HEK293T (cell line): Measurements from ENCODE around the gene HSPG2.

ENCODE experiments used
- ARNT ChIP-seq: fragments of 450-650 bp; IDR thresholded peaks from 2 replicates; pipeline ENCODE4 v1.6.1; 2017; ENCODE audit warnings: mild to moderate bottlenecking
- BHLHE40 ChIP-seq: fragments of 450-650 bp; IDR thresholded peaks from 2 replicates; pipeline ENCODE4 v1.6.1; 2016; ENCODE audit warnings: mild to moderate bottlenecking, moderate library complexity, borderline replicate concordance
- ELF4 ChIP-seq: fragments of 450-650 bp; IDR thresholded peaks from 2 replicates; pipeline ENCODE4 v1.6.1; 2017; ENCODE audit warnings: antibody characterized with exemption
- SP1 ChIP-seq: fragments of 450-650 bp; IDR thresholded peaks from 2 replicates; pipeline ENCODE4 v1.6.1; 2017
- SUZ12 ChIP-seq: fragments of 450-650 bp; IDR thresholded peaks from 2 replicates; pipeline ENCODE4 v1.6.1; 2016; ENCODE audit warnings: mild to moderate bottlenecking
- TARDBP ChIP-seq: fragments of 450-650 bp; IDR thresholded peaks from 2 replicates; pipeline ENCODE4 v1.6.1; 2016

- no peak for TF ChIP-seq SP1
- TF ChIP-seq BHLHE40: no peak
- no peak for TF ChIP-seq ELF4
- TF ChIP-seq ARNT: no peak
- TF ChIP-seq TARDBP: no peak
- no peak for TF ChIP-seq SUZ12
Measured at GRCh38 chr1:21794656-21795055, 142.5 kb downstream of the HSPG2 start.
